ENCODE results near the gene PROKR2.

DNA sequence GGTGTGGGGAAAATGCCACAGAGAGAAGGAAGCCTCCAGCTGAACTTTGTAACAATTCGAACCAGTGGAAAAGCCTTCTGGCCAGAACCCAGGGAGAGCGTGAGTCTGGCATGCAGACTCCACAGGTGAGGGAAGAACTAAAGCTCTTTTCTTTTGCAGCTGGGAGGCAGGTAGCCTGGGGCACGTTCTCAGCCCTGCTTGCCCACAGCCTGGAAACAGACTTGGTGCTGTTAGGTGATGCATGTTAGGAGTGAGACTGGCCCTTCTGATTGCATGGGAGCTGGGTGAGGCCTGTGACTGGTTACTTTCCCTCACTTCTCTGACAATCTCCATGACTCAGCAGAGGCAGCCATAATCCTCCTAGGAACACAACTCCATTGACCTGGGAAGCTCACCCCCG is 34.2 kb downstream of the PROKR2 start:
- TF ChIP-seq, protein P1, sequence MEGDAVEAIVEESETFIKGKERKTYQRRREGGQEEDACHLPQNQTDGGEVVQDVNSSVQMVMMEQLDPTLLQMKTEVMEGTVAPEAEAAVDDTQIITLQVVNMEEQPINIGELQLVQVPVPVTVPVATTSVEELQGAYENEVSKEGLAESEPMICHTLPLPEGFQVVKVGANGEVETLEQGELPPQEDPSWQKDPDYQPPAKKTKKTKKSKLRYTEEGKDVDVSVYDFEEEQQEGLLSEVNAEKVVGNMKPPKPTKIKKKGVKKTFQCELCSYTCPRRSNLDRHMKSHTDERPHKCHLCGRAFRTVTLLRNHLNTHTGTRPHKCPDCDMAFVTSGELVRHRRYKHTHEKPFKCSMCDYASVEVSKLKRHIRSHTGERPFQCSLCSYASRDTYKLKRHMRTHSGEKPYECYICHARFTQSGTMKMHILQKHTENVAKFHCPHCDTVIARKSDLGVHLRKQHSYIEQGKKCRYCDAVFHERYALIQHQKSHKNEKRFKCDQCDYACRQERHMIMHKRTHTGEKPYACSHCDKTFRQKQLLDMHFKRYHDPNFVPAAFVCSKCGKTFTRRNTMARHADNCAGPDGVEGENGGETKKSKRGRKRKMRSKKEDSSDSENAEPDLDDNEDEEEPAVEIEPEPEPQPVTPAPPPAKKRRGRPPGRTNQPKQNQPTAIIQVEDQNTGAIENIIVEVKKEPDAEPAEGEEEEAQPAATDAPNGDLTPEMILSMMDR (IDR thresholded peaks at IDR 0.05; ENCODE audit: low read depth, low read length): no peak
- TF ChIP-seq POLR2A (IDR thresholded peaks at IDR 0.05; ENCODE audit: extremely low read depth, insufficient read length): no peak
- TF ChIP-seq, protein P2, sequence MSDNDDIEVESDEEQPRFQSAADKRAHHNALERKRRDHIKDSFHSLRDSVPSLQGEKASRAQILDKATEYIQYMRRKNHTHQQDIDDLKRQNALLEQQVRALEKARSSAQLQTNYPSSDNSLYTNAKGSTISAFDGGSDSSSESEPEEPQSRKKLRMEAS (IDR thresholded peaks at IDR 0.05; ENCODE audit: low read depth, low read length): no peak
- TF ChIP-seq MYC (IDR thresholded peaks at IDR 0.05; ENCODE audit: low read depth, low read length): no peak
